Neuronal stem cell (in vitro differentiated cells): ENCODE results near the gene SIDT2.

Experiments
- DNase-seq: peaks from one replicate; pipeline ENCODE4 v3.0.0-alpha.2; 2013; ENCODE audit warnings: low spot score
- H2AFZ ChIP-seq: one replicate; pipeline ENCODE4 v1.6.1; 2013; ENCODE audit warnings: mild to moderate bottlenecking, low read length, inconsistent platforms
- H2AK5ac ChIP-seq: 2 replicates; pipeline ENCODE4 v1.6.1; 2013; ENCODE audit warnings: low read depth, mild to moderate bottlenecking, inconsistent platforms, low read length, moderate library complexity, mixed read lengths
- H2BK120ac ChIP-seq: 2 replicates; pipeline ENCODE4 v1.6.1; 2013; ENCODE audit warnings: low read depth, mild to moderate bottlenecking, inconsistent platforms, low read length, moderate library complexity, mixed read lengths
- H2BK12ac ChIP-seq: one replicate; pipeline ENCODE4 v1.6.1; 2013; ENCODE audit warnings: low read length, inconsistent platforms
- H2BK15ac ChIP-seq: 2 replicates; pipeline ENCODE4 v1.6.1; 2013; ENCODE audit warnings: mild to moderate bottlenecking, low read length, inconsistent platforms, mixed read lengths
- H2BK5ac ChIP-seq: one replicate; pipeline ENCODE4 v1.6.1; 2013; ENCODE audit warnings: inconsistent platforms, mild to moderate bottlenecking, low read length, moderate library complexity
- H3K14ac ChIP-seq: one replicate; pipeline ENCODE4 v1.6.1; 2013; ENCODE audit warnings: low read length, inconsistent platforms
- H3K18ac ChIP-seq: 2 replicates; pipeline ENCODE4 v1.6.1; 2013; ENCODE audit warnings: low read length, inconsistent platforms
- H3K23ac ChIP-seq: 2 replicates; pipeline ENCODE4 v1.6.1; 2013; ENCODE audit warnings: low read depth, mild to moderate bottlenecking, mixed read lengths, low read length, inconsistent platforms; ENCODE audit not compliant: poor library complexity
- H3K27ac ChIP-seq: replicated peaks from 3 replicates; pipeline ENCODE4 v1.5.1; 2013; ENCODE audit warnings: low read length, inconsistent platforms
- H3K27me3 ChIP-seq, 3 experiments: 2 replicates each; pipeline ENCODE4 v1.6.1; 2013; ENCODE audit warnings: low read length in 3 of 3, mild to moderate bottlenecking in 2 of 3, inconsistent platforms in 1 of 3, low read depth in 1 of 3, mixed read lengths in 1 of 3, moderate library complexity in 1 of 3; ENCODE audit not compliant: control insufficient read depth in 3 of 3, insufficient read depth in 3 of 3
- H3K36me3 ChIP-seq, 2 donors: replicated peaks in 1 of 2; 2 replicates each; pipeline ENCODE4 v1.6.1; 2013; ENCODE audit warnings: low read length in 2 of 2; ENCODE audit not compliant: control insufficient read depth in 2 of 2, insufficient read depth in 2 of 2
- H3K4ac ChIP-seq: 2 replicates; pipeline ENCODE4 v1.6.1; 2013; ENCODE audit warnings: inconsistent platforms, mild to moderate bottlenecking, low read length, moderate library complexity
- H3K4me1 ChIP-seq, 2 donors: 1 replicate in 1 of 2; 2 replicates in 1 of 2; pipeline ENCODE4 v1.6.1; 2013; ENCODE audit warnings: low read length in 2 of 2, low read depth in 1 of 2; ENCODE audit not compliant: control insufficient read depth in 2 of 2, insufficient read depth in 1 of 2
- H3K4me2 ChIP-seq: one replicate; pipeline ENCODE4 v1.6.1; 2013; ENCODE audit warnings: mild to moderate bottlenecking, low read length, inconsistent platforms; ENCODE audit not compliant: insufficient read depth, poor library complexity, severe bottlenecking
- H3K4me3 ChIP-seq, 2 donors: 2 replicates each; pipeline ENCODE4 v1.5.1; 2013; ENCODE audit warnings: low read length in 2 of 2, mild to moderate bottlenecking in 2 of 2, inconsistent platforms in 1 of 2, moderate library complexity in 1 of 2
- H3K79me1 ChIP-seq: one replicate; pipeline ENCODE4 v1.6.1; 2013; ENCODE audit warnings: low read depth, mild to moderate bottlenecking, inconsistent platforms, low read length, moderate library complexity
- H3K9ac ChIP-seq: one replicate; pipeline ENCODE4 v1.6.1; 2013; ENCODE audit warnings: mild to moderate bottlenecking, low read depth, low read length, inconsistent platforms; ENCODE audit not compliant: poor library complexity
- H3K9me3 ChIP-seq, 2 donors: replicated peaks in 1 of 2; 2 replicates each; pipeline versions ENCODE3 to v1.6.1; 2013; ENCODE audit warnings: low read length in 2 of 2, mild to moderate bottlenecking in 2 of 2, inconsistent platforms in 1 of 2, low read depth in 1 of 2, mixed read lengths in 1 of 2, moderate library complexity in 1 of 2; ENCODE audit not compliant: control insufficient read depth in 2 of 2, insufficient read depth in 1 of 2
- H4K8ac ChIP-seq: one replicate; pipeline ENCODE4 v1.6.1; 2013; ENCODE audit warnings: low read depth, mild to moderate bottlenecking, inconsistent platforms, low read length, moderate library complexity
- H4K91ac ChIP-seq: one replicate; pipeline ENCODE4 v1.6.1; 2013; ENCODE audit warnings: low read length, low read depth, mild to moderate bottlenecking, inconsistent platforms; ENCODE audit not compliant: poor library complexity
- WGBS, 2 donors: extraction: QIAGEN DNeasy Blood & Tissue Kit; methylation state at CpG; one replicate each; pipeline ENCODE4 v1.1.7; 2013; ENCODE audit warnings: missing lambda C conversion rate in 2 of 2, mixed read lengths in 1 of 2; ENCODE audit not compliant: insufficient read length in 2 of 2, insufficient replicate concordance in 1 of 2; ENCODE audit errors: extremely low coverage in 2 of 2; 5-methylcytosine and 5-hydroxymethylcytosine counted together

SIDT2 gene

GRCh38 chr11:117154468-117154867, 24.1 kb upstream of the SIDT2 start:
- WGBS, 2 donors: no CpG with 5 or more reads among the region's 5 CpGs

GRCh38 chr11:117157507-117157906, 21.0 kb upstream of the SIDT2 start:
- WGBS, 2 donors: no CpG with 5 or more reads among the region's 2 CpGs
- H3K36me3 ChIP-seq: peaks cover 10 to 92% of the 10 kb centered on the region in 2 donors

More at GRCh38 chr11:117154468-117154867, 24.1 kb upstream of the SIDT2 start:
- Histone ChIP-seq H2AFZ (no peak overlapping the region), H3K14ac (no peak overlapping the region), H2BK120ac (no peak overlapping the region), H2BK12ac (no peak overlapping the region), H2BK15ac (no peak overlapping the region), H3K27me3 (no peaks in the 10 kb centered on the region), H3K4ac (no peak overlapping the region), H4K8ac (no peak overlapping the region), H3K4me2 (no peak overlapping the region), H3K27ac (no peak overlapping the region), H3K4me3 (no peak overlapping the region), H2AK5ac (no peak overlapping the region), H3K9me3 (peaks cover 0 to 3% of the 10 kb centered on the region in 2 donors), H2BK5ac (no peak overlapping the region), H4K91ac (no peak overlapping the region), H3K18ac (no peak overlapping the region), H3K4me1 (no peaks in the 10 kb centered on the region), H3K36me3 (peaks cover 8 to 86% of the 10 kb centered on the region in 2 donors), H3K79me1 (peaks cover 2% of the 10 kb centered on the region), H3K23ac (no peak overlapping the region), H3K9ac (no peak overlapping the region)
- no peak for DNase-seq

GRCh38 chr11:117159892-117160291, 18.7 kb upstream of the SIDT2 start:
- H3K9ac ChIP-seq: no peak overlapping the region
- H2AFZ ChIP-seq: no peak overlapping the region
- peaks cover 2% of the 10 kb centered on the region for H3K79me1 ChIP-seq
- no peaks in the 10 kb centered on the region for H3K9me3 ChIP-seq
- H3K4ac ChIP-seq: no peak overlapping the region
- peaks cover 15 to 90% of the 10 kb centered on the region in 2 donors for H3K36me3 ChIP-seq
- no peak overlapping the region for H2BK5ac ChIP-seq
- H3K4me1 ChIP-seq: no peaks in the 10 kb centered on the region
- H3K4me2 ChIP-seq: no peak overlapping the region
- H2BK12ac ChIP-seq: no peak overlapping the region
- H3K23ac ChIP-seq: no peak overlapping the region
- H3K4me3 ChIP-seq: no peak overlapping the region
- H2AK5ac ChIP-seq: no peak overlapping the region
- H3K14ac ChIP-seq: no peak overlapping the region
- H3K27ac ChIP-seq: no peak overlapping the region
- no peak overlapping the region for H3K18ac ChIP-seq
- H2BK120ac ChIP-seq: no peak overlapping the region
- no peak overlapping the region for H2BK15ac ChIP-seq
- H4K91ac ChIP-seq: no peak overlapping the region
- H4K8ac ChIP-seq: no peak overlapping the region
- DNase-seq: no peak
- no CpG with 5 or more reads among the region's 2 CpGs for WGBS, 2 donors
- no peaks in the 10 kb centered on the region for H3K27me3 ChIP-seq

More at GRCh38 chr11:117157507-117157906, 21.0 kb upstream of the SIDT2 start:
- DNase-seq: no peak
- Histone ChIP-seq H3K4me1 (no peaks in the 10 kb centered on the region), H3K79me1 (peaks cover 2% of the 10 kb centered on the region), H2AK5ac (no peak overlapping the region), H3K27me3 (no peaks in the 10 kb centered on the region), H2BK5ac (no peak overlapping the region), H2BK15ac (no peak overlapping the region), H2BK120ac (no peak overlapping the region), H4K91ac (no peak overlapping the region), H3K9me3 (peaks cover 0 to 3% of the 10 kb centered on the region in 2 donors), H3K4me2 (no peak overlapping the region), H3K14ac (no peak overlapping the region), H2AFZ (no peak overlapping the region), H3K4ac (no peak overlapping the region), H3K27ac (no peak overlapping the region), H2BK12ac (no peak overlapping the region), H3K18ac (no peak overlapping the region), H4K8ac (no peak overlapping the region), H3K9ac (no peak overlapping the region), H3K4me3 (no peak overlapping the region), H3K23ac (no peak overlapping the region)

GRCh38 chr11:117160826-117161225, 17.7 kb upstream of the SIDT2 start:
- Histone ChIP-seq H2AFZ (no peak overlapping the region), H3K27me3 (no peaks in the 10 kb centered on the region), H3K23ac (no peak overlapping the region), H2BK120ac (no peak overlapping the region), H3K27ac (no peak overlapping the region), H4K8ac (no peak overlapping the region), H3K9ac (no peak overlapping the region), H2BK12ac (no peak overlapping the region), H2AK5ac (no peak overlapping the region), H3K79me1 (no peaks in the 10 kb centered on the region), H3K18ac (no peak overlapping the region), H3K9me3 (no peaks in the 10 kb centered on the region), H3K4me2 (no peak overlapping the region), H3K14ac (no peak overlapping the region), H4K91ac (no peak overlapping the region), H3K36me3 (peaks cover 12 to 89% of the 10 kb centered on the region in 2 donors), H3K4me1 (no peaks in the 10 kb centered on the region), H3K4ac (no peak overlapping the region), H2BK5ac (no peak overlapping the region), H2BK15ac (no peak overlapping the region), H3K4me3 (no peak overlapping the region)
- no peak for DNase-seq
- no CpG with 5 or more reads among the region's 2 CpGs for WGBS, 2 donors
